Endothelial cell of umbilical vein (primary cell): ENCODE results near the gene INPP5A. TPM values are rescaled to one million over a fixed set of nuclear protein-coding genes. Genes with fewer than 3 reads are reported as not detected.
A peak's percentile ranks its signal among the peaks of the same experiment; 100 is the strongest.

Source experiments
- BruUV-seq: library from RNA; stranded (reverse); fragments of 400-500 nt; replicated peaks from 2 replicates; lab custom pipeline; 2021; lab: Mats Ljungman, UMichigan
- CTCF ChIA-PET: fragments of 300-600, 350-600 bp; sonication (Branson Sonifier 250); formaldehyde crosslinking; loops from one replicate; lab custom pipeline; 2021; ENCODE audit warnings: antibody characterized with exemption, inconsistent platforms; lab: Charles Lee
- POLR2A ChIA-PET: fragments of 300-600, 350-600 bp; sonication (Branson Sonifier 250); formaldehyde crosslinking; loops from one replicate; lab custom pipeline; 2021; ENCODE audit warnings: antibody characterized with exemption, inconsistent platforms; lab: Charles Lee
- DNase-seq: peaks from one replicate; pipeline ENCODE4 v3.0.0-alpha.2; 2011; ENCODE audit warnings: low read depth, low spot score
- FAIRE-seq: peaks from 2 replicates; lab custom pipeline; 2011; peaks lifted over from hg19 to GRCh38; lab: Jason Lieb, UNC
- H2AFZ ChIP-seq: 2 replicates; pipeline ENCODE4 v1.6.0; 2012; ENCODE audit warnings: low read depth, low read length, control low read depth, inconsistent platforms
- H3K27ac ChIP-seq: 2 replicates; pipeline ENCODE4 v1.5.1; 2011; ENCODE audit warnings: low read depth, mild to moderate bottlenecking, control low read depth, low read length, moderate library complexity; ENCODE audit not compliant: insufficient read depth
- H3K27me3 ChIP-seq, 2 experiments: 2 replicates each; pipeline versions ENCODE4 v1.6.0 to v1.6.1; 2011; ENCODE audit warnings: low read length in 2 of 2, mixed read lengths in 1 of 2; ENCODE audit not compliant: control insufficient read depth in 2 of 2, insufficient read depth in 2 of 2
- H3K36me3 ChIP-seq, 2 experiments: 2 replicates in 1 of 2; 3 replicates in 1 of 2; pipeline ENCODE4 v1.5.1; 2011; ENCODE audit warnings: low read length in 2 of 2, mild to moderate bottlenecking in 1 of 2, moderate library complexity in 1 of 2; ENCODE audit not compliant: control insufficient read depth in 2 of 2, insufficient read depth in 2 of 2; ENCODE audit errors: extremely low read depth in 1 of 2
- H3K4me1 ChIP-seq: 3 replicates; pipeline ENCODE4 v1.5.1; 2011; ENCODE audit warnings: mild to moderate bottlenecking, low read length; ENCODE audit not compliant: control insufficient read depth, insufficient read depth; ENCODE audit errors: extremely low read depth
- H3K4me2 ChIP-seq: 2 replicates; pipeline ENCODE4 v1.6.1; 2011; ENCODE audit warnings: low read length, control low read depth, mixed read lengths; ENCODE audit not compliant: insufficient read depth
- H3K4me3 ChIP-seq, 3 experiments: fragments of 200-600 bp in 1 of 3; sonication (generic), shearing (Covaris generic) in 1 of 3; replicated peaks in 1 of 3; 2 replicates each; pipeline ENCODE4 v1.5.1; 2011 to 2016; ENCODE audit warnings: control low read depth in 3 of 3, low read length in 3 of 3, mild to moderate bottlenecking in 2 of 3, inconsistent platforms in 1 of 3, low read depth in 1 of 3, moderate library complexity in 1 of 3; ENCODE audit not compliant: insufficient read depth in 1 of 3
- H3K79me2 ChIP-seq: 2 replicates; pipeline ENCODE4 v1.6.0; 2012; ENCODE audit warnings: low read length, inconsistent platforms; ENCODE audit not compliant: control insufficient read depth, insufficient read depth
- H3K9ac ChIP-seq: replicated peaks from 2 replicates; pipeline ENCODE3; 2011; ENCODE audit warnings: low read length, control low read depth; ENCODE audit not compliant: insufficient read depth; ENCODE audit errors: extremely low read depth
- H3K9me1 ChIP-seq: replicated peaks from 3 replicates; pipeline ENCODE4 v1.6.0; 2011; ENCODE audit warnings: mild to moderate bottlenecking, low read length; ENCODE audit not compliant: control insufficient read depth, insufficient read depth; ENCODE audit errors: extremely low read depth
- H3K9me3 ChIP-seq: replicated peaks from 2 replicates; pipeline ENCODE4 v1.5.1; 2012; ENCODE audit warnings: low read length, inconsistent platforms; ENCODE audit not compliant: control insufficient read depth, insufficient read depth
- H4K20me1 ChIP-seq: replicated peaks from 2 replicates; pipeline ENCODE3; 2011; ENCODE audit warnings: mild to moderate bottlenecking, low read length; ENCODE audit not compliant: control insufficient read depth, insufficient read depth; ENCODE audit errors: extremely low read depth
- EZH2 ChIP-seq: IDR thresholded peaks from 2 replicates; pipeline ENCODE4 v1.6.1; 2012; ENCODE audit warnings: borderline replicate concordance, low read depth, mild to moderate bottlenecking, moderate library complexity, low read length, inconsistent platforms; ENCODE audit not compliant: severe bottlenecking
- FOS ChIP-seq: IDR thresholded peaks from 2 replicates; pipeline ENCODE4 v1.6.1; 2011; ENCODE audit warnings: mild to moderate bottlenecking, low read length, moderate library complexity, borderline replicate concordance; ENCODE audit not compliant: insufficient read depth
- POLR2AphosphoS5 ChIP-seq: IDR thresholded peaks from 2 replicates; pipeline ENCODE4 v1.6.1; 2012; ENCODE audit warnings: low read depth, mild to moderate bottlenecking, control low read depth, low read length, moderate library complexity; ENCODE audit not compliant: insufficient read depth
- dilution Hi-C: fragments of 300-500 bp; cut with MboI; formaldehyde crosslinking; loops from one replicate; pipeline ENCODE4 v1.15.0; 2019; ENCODE audit warnings: low sequenced_read_pairs; ENCODE audit not compliant: extremely low pct_ligation_motif_present
- intact Hi-C: fragments of 100-400 bp; cut with micrococcal nuclease; formaldehyde crosslinking; loops from one replicate; pipeline ENCODE4 v1.10.0; 2022
- polyA plus RNA-seq, 4 experiments: library from polyadenylated mRNA; depleted of rRNA in 3 of 4; stranded (reverse) in 3 of 4; unstranded in 1 of 4; fragments of >200 nt; gene quantifications; 2 replicates each; pipeline versions ENCODE4 v1.2.1 to v1.2.3, GENCODE V29; 2011 to 2012; ENCODE audit warnings: missing spikeins in 1 of 4
- total RNA-seq: library from RNA; stranded (reverse); gene quantifications from 2 replicates; pipeline ENCODE4 v1.2.3, GENCODE V29; 2021
- TF ChIP-seq, protein P1 (sequence below), 2 donors: IDR thresholded peaks; 1 replicate in 1 of 2; 2 replicates in 1 of 2; pipeline ENCODE4 v1.5.1; 2011; ENCODE audit warnings: low read length in 2 of 2, mild to moderate bottlenecking in 2 of 2, moderate library complexity in 2 of 2, control low read depth in 1 of 2, inconsistent platforms in 1 of 2, low read depth in 1 of 2; ENCODE audit not compliant: insufficient read depth in 1 of 2; ENCODE audit errors: extremely low read depth in 1 of 2

INPP5A gene
- total and polyA plus RNA-seq, 2 donors (not counting 3 experiments of a cell fraction or from before 2014, with no cell fraction given) = 22.9 to 33.2 TPM

- Histone ChIP-seq H3K9me3 (no peaks in the 10 kb centered on the region), H3K9me1 (no peaks in the 10 kb centered on the region), H3K9ac (no peak overlapping the region), H4K20me1 (no peaks in the 10 kb centered on the region), H3K27ac (no peak overlapping the region), H3K79me2 (peaks cover 32% of the 10 kb centered on the region), H3K36me3 (no peaks in the 10 kb centered on the region), H3K4me3 (no peak overlapping the region), H2AFZ (no peak overlapping the region), H3K4me2 (peak overlapping the region; percentile 73), H3K27me3 (no peaks in the 10 kb centered on the region), H3K4me1 (peaks cover 33% of the 10 kb centered on the region)
- FAIRE-seq (peak; percentile 87), DNase-seq (peak; percentile 54)
- no TSS peak for BruUV-seq
- CTCF ChIA-PET = interaction anchor here (1.0 to 1.6 kb wide), 12 partner anchors 9 to 423 kb away, joined by 3 to 6 read pairs (median 3); no protein-coding TSS in a partner anchor
- TF ChIP-seq FOS (peak; percentile 34), POLR2AphosphoS5 (no peak)
- intact Hi-C loops = no loop called here
- dilution Hi-C loops = no loop called here
- POLR2A ChIA-PET = interaction anchor here (0.6 kb wide), 1 partner anchor 11 kb away, joined by 7 read pairs; no protein-coding TSS in a partner anchor
These were observed 2.3 kb downstream of the INPP5A start for GRCh38 chr10:132539894-132540293.

- Histone ChIP-seq H4K20me1 (no peaks in the 10 kb centered on the region), H3K79me2 (peaks cover 32% of the 10 kb centered on the region)
- intact Hi-C loops = no loop called here
These were observed 2.9 kb downstream of the INPP5A start for GRCh38 chr10:132540456-132540855.

More at GRCh38 chr10:132540456-132540855, 2.9 kb downstream of the INPP5A start:
- H3K4me3 ChIP-seq = no peak overlapping the region
- no peaks in the 10 kb centered on the region for H3K9me1 ChIP-seq
- no peak overlapping the region for H2AFZ ChIP-seq
- peak; percentile 48 for DNase-seq
- H3K27ac ChIP-seq = no peak overlapping the region
- TF ChIP-seq, protein P1, sequence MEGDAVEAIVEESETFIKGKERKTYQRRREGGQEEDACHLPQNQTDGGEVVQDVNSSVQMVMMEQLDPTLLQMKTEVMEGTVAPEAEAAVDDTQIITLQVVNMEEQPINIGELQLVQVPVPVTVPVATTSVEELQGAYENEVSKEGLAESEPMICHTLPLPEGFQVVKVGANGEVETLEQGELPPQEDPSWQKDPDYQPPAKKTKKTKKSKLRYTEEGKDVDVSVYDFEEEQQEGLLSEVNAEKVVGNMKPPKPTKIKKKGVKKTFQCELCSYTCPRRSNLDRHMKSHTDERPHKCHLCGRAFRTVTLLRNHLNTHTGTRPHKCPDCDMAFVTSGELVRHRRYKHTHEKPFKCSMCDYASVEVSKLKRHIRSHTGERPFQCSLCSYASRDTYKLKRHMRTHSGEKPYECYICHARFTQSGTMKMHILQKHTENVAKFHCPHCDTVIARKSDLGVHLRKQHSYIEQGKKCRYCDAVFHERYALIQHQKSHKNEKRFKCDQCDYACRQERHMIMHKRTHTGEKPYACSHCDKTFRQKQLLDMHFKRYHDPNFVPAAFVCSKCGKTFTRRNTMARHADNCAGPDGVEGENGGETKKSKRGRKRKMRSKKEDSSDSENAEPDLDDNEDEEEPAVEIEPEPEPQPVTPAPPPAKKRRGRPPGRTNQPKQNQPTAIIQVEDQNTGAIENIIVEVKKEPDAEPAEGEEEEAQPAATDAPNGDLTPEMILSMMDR (IDR thresholded peaks at IDR 0.05; ENCODE audit: extremely low read depth in 1 of 2, insufficient read depth in 1 of 2, low read depth in 1 of 2, low read length in 2 of 2) = peak; percentile 3 to 40
- TF ChIP-seq EZH2 = no peak
- CTCF ChIA-PET = interaction anchor here (0.6 to 1.6 kb wide), 10 partner anchors 9 to 717 kb away, joined by 3 to 6 read pairs (median 3); no protein-coding TSS in a partner anchor
- H3K4me2 ChIP-seq = peak overlapping the region; percentile 73
- H3K4me1 ChIP-seq = peaks cover 33% of the 10 kb centered on the region
- POLR2A ChIA-PET = no interaction called here
- H3K27me3 ChIP-seq = no peaks in the 10 kb centered on the region
- dilution Hi-C loops = no loop called here
- no peak overlapping the region for H3K9ac ChIP-seq
- no peak for FAIRE-seq
- H3K9me3 ChIP-seq = no peaks in the 10 kb centered on the region
- BruUV-seq = no TSS peak
- H3K36me3 ChIP-seq = no peaks in the 10 kb centered on the region
